T-helper 17 cell (primary cell): Measurements from ENCODE around the gene NKAIN2. TPM values are rescaled to one million over a fixed set of nuclear protein-coding genes. Genes with fewer than 3 reads are reported as not detected.

Source experiments
- ATAC-seq: fragments of 150-1000 bp; cut with Tn5 transposase; 2 replicates; pipeline ENCODE4 v1.10.0; 2021; ENCODE audit warnings: mild to moderate bottlenecking, moderate library complexity
- DNase-seq, 3 donors: peaks; one replicate each; pipeline versions ENCODE4 v3.0.0 to v3.0.0-alpha.2; 2020 to 2021
- H3K9me3 ChIP-seq: one replicate; pipeline ENCODE4 v1.7.0; 2013; ENCODE audit warnings: low read length, mild to moderate bottlenecking; ENCODE audit not compliant: control insufficient read depth, poor library complexity, severe bottlenecking
- H3K27ac Mint-ChIP-seq: one replicate; pipeline ENCODE4 v1.8.0; 2022; ENCODE audit warnings: mild to moderate bottlenecking, moderate library complexity, mixed read lengths
- H3K27me3 Mint-ChIP-seq: one replicate; pipeline ENCODE4 v1.8.0; 2022; ENCODE audit warnings: mixed read lengths
- H3K36me3 Mint-ChIP-seq: one replicate; pipeline ENCODE4 v1.8.0; 2022; ENCODE audit warnings: low read depth, mixed read lengths
- H3K4me1 Mint-ChIP-seq: one replicate; pipeline ENCODE4 v1.8.0; 2022; ENCODE audit warnings: mild to moderate bottlenecking, mixed read lengths
- H3K4me3 Mint-ChIP-seq: one replicate; pipeline ENCODE4 v1.8.0; 2022; ENCODE audit warnings: mild to moderate bottlenecking, moderate library complexity, mixed read lengths
- total RNA-seq, 4 donors: library from RNA in 2 of 4; stranded (reverse) in 2 of 4; gene quantifications; one replicate each; pipeline ENCODE4 v1.2.3 and lab custom pipeline; 2022 to 2026

The NKAIN2 gene
- total RNA-seq, 2 donors from 2014 or later = 0.13 TPM; not detected in 1

- no peak overlapping the region for H3K4me3 Mint-ChIP-seq
- DNase-seq = no peak
- no peaks in the 10 kb centered on the region for H3K9me3 ChIP-seq
- H3K36me3 Mint-ChIP-seq = no peaks in the 10 kb centered on the region
- ATAC-seq = no peak
- H3K27me3 Mint-ChIP-seq = peaks cover 18% of the 10 kb centered on the region
- H3K27ac Mint-ChIP-seq = no peak overlapping the region
- peaks cover 2% of the 10 kb centered on the region for H3K4me1 Mint-ChIP-seq
Observed at GRCh38 chr6:124799638-124800037, 996.0 kb downstream of the NKAIN2 start.

- Mint-ChIP-seq H3K36me3 (no peaks in the 10 kb centered on the region), H3K4me3 (no peak overlapping the region), H3K4me1 (peaks cover 2% of the 10 kb centered on the region), H3K27me3 (peaks cover 18% of the 10 kb centered on the region), H3K27ac (no peak overlapping the region)
- ATAC-seq = no peak
- H3K9me3 ChIP-seq = no peaks in the 10 kb centered on the region
- DNase-seq = no peak
Observed at GRCh38 chr6:124800222-124800621, 996.6 kb downstream of the NKAIN2 start.

- H3K4me3 Mint-ChIP-seq = no peak overlapping the region
- no peaks in the 10 kb centered on the region for H3K27me3 Mint-ChIP-seq
- DNase-seq (no peak), ATAC-seq (no peak)
- H3K9me3 ChIP-seq = no peaks in the 10 kb centered on the region
- H3K36me3 Mint-ChIP-seq = no peaks in the 10 kb centered on the region
- H3K27ac Mint-ChIP-seq = no peak overlapping the region
- no peaks in the 10 kb centered on the region for H3K4me1 Mint-ChIP-seq
Observed at GRCh38 chr6:124812067-124812466, 1008.4 kb downstream of the NKAIN2 start.

GRCh38 chr6:124819346-124819745 is 1015.7 kb downstream of the NKAIN2 start:
- H3K36me3 Mint-ChIP-seq = no peaks in the 10 kb centered on the region
- no peaks in the 10 kb centered on the region for H3K9me3 ChIP-seq
- H3K27ac Mint-ChIP-seq = no peak overlapping the region
- DNase-seq (no peak), ATAC-seq (peak; percentile 21)
- peaks cover 2% of the 10 kb centered on the region for H3K4me1 Mint-ChIP-seq
- no peak overlapping the region for H3K4me3 Mint-ChIP-seq
- H3K27me3 Mint-ChIP-seq = peaks cover 5% of the 10 kb centered on the region

- ATAC-seq (no peak), DNase-seq (no peak)
- Mint-ChIP-seq H3K4me3 (no peak overlapping the region), H3K27ac (no peak overlapping the region), H3K27me3 (peaks cover 5% of the 10 kb centered on the region), H3K36me3 (no peaks in the 10 kb centered on the region), H3K4me1 (peaks cover 2% of the 10 kb centered on the region)
- no peaks in the 10 kb centered on the region for H3K9me3 ChIP-seq
Observed at GRCh38 chr6:124822204-124822613, 1018.5 kb downstream of the NKAIN2 start.

GRCh38 chr6:124822721-124823120 is 1019.1 kb downstream of the NKAIN2 start:
- no peak for DNase-seq
- no peak overlapping the region for H3K27ac Mint-ChIP-seq
- H3K36me3 Mint-ChIP-seq = no peaks in the 10 kb centered on the region
- peaks cover 5% of the 10 kb centered on the region for H3K27me3 Mint-ChIP-seq
- no peak for ATAC-seq
- peaks cover 2% of the 10 kb centered on the region for H3K4me1 Mint-ChIP-seq
- no peaks in the 10 kb centered on the region for H3K9me3 ChIP-seq
- no peak overlapping the region for H3K4me3 Mint-ChIP-seq

GRCh38 chr6:124823240-124824111 is 1019.8 kb downstream of the NKAIN2 start:
- H3K27me3 Mint-ChIP-seq = peaks cover 5% of the 10 kb centered on the region
- H3K9me3 ChIP-seq = no peaks in the 10 kb centered on the region
- DNase-seq (no peak), ATAC-seq (no peak)
- H3K4me3 Mint-ChIP-seq = no peak overlapping the region
- H3K4me1 Mint-ChIP-seq = peaks cover 2% of the 10 kb centered on the region
- H3K36me3 Mint-ChIP-seq = no peaks in the 10 kb centered on the region
- no peak overlapping the region for H3K27ac Mint-ChIP-seq

- ATAC-seq (no peak), DNase-seq (no peak)
- H3K4me1 Mint-ChIP-seq = no peaks in the 10 kb centered on the region
Observed at GRCh38 chr6:124825564-124825963, 1021.9 kb downstream of the NKAIN2 start.

GRCh38 chr6:124829822-124830221 is 1026.2 kb downstream of the NKAIN2 start:
- ATAC-seq = no peak
- H3K9me3 ChIP-seq = no peaks in the 10 kb centered on the region
- DNase-seq = no peak
- Mint-ChIP-seq H3K36me3 (no peaks in the 10 kb centered on the region), H3K4me3 (no peak overlapping the region), H3K27ac (no peak overlapping the region), H3K4me1 (no peaks in the 10 kb centered on the region), H3K27me3 (no peaks in the 10 kb centered on the region)

More at GRCh38 chr6:124825564-124825963, 1021.9 kb downstream of the NKAIN2 start:
- H3K9me3 ChIP-seq = no peaks in the 10 kb centered on the region
- Mint-ChIP-seq H3K27ac (no peak overlapping the region), H3K4me3 (no peak overlapping the region), H3K27me3 (peaks cover 5% of the 10 kb centered on the region), H3K36me3 (no peaks in the 10 kb centered on the region)

GRCh38 chr6:124830506-124830905 is 1026.8 kb downstream of the NKAIN2 start:
- H3K27ac Mint-ChIP-seq = no peak overlapping the region

GRCh38 chr6:124854338-124854922 is 1050.8 kb downstream of the NKAIN2 start:
- Mint-ChIP-seq H3K4me3 (no peak overlapping the region), H3K27ac (no peak overlapping the region), H3K36me3 (peaks cover 2% of the 10 kb centered on the region), H3K4me1 (no peaks in the 10 kb centered on the region), H3K27me3 (no peaks in the 10 kb centered on the region)
- ATAC-seq = no peak
- no peaks in the 10 kb centered on the region for H3K9me3 ChIP-seq
- DNase-seq = no peak

More at GRCh38 chr6:124830506-124830905, 1026.8 kb downstream of the NKAIN2 start:
- no peaks in the 10 kb centered on the region for H3K27me3 Mint-ChIP-seq
- H3K36me3 Mint-ChIP-seq = no peaks in the 10 kb centered on the region
- no peaks in the 10 kb centered on the region for H3K4me1 Mint-ChIP-seq
- ATAC-seq (no peak), DNase-seq (no peak)
- H3K4me3 Mint-ChIP-seq = no peak overlapping the region
- no peaks in the 10 kb centered on the region for H3K9me3 ChIP-seq

- Mint-ChIP-seq H3K27ac (no peak overlapping the region), H3K36me3 (no peaks in the 10 kb centered on the region), H3K4me3 (no peak overlapping the region), H3K27me3 (no peaks in the 10 kb centered on the region), H3K4me1 (no peaks in the 10 kb centered on the region)
- DNase-seq (no peak), ATAC-seq (no peak)
- H3K9me3 ChIP-seq = no peaks in the 10 kb centered on the region
Observed at GRCh38 chr6:124857746-124858145, 1054.1 kb downstream of the NKAIN2 start.

GRCh38 chr6:124858564-124858963 is 1054.9 kb downstream of the NKAIN2 start:
- H3K36me3 Mint-ChIP-seq = no peaks in the 10 kb centered on the region
- H3K27me3 Mint-ChIP-seq = no peaks in the 10 kb centered on the region
- H3K27ac Mint-ChIP-seq = no peak overlapping the region
- H3K4me1 Mint-ChIP-seq = no peaks in the 10 kb centered on the region
- H3K4me3 Mint-ChIP-seq = no peak overlapping the region
- ATAC-seq (no peak), DNase-seq (no peak)
- no peaks in the 10 kb centered on the region for H3K9me3 ChIP-seq

- Mint-ChIP-seq H3K27me3 (no peaks in the 10 kb centered on the region), H3K27ac (no peak overlapping the region), H3K36me3 (no peaks in the 10 kb centered on the region), H3K4me3 (no peak overlapping the region), H3K4me1 (no peaks in the 10 kb centered on the region)
- ATAC-seq = no peak
- DNase-seq = no peak
- H3K9me3 ChIP-seq = no peaks in the 10 kb centered on the region
Observed at GRCh38 chr6:124859366-124859765, 1055.7 kb downstream of the NKAIN2 start.
